HG03432 (cell line): Measurements from ENCODE around the gene SLC44A3.
A peak's percentile ranks its signal among the peaks of the same experiment; 100 is the strongest.
"Not testable (repeated sequence)": the region's sequence is repeated elsewhere in the genome, so short reads cannot be mapped to it uniquely, and the experiment has no call there.

ENCODE experiments used
- ATAC-seq: cut with Tn5 transposase; IDR thresholded peaks from one replicate; pipeline ENCODE4 v1.9.1; 2021; ENCODE audit warnings: mild to moderate bottlenecking, moderate library complexity; ENCODE audit not compliant: unreplicated experiment

Gene SLC44A3

GRCh38 chr1:94832931-94833585 lies 12.9 kb downstream of the SLC44A3 start:
- ATAC-seq: no peak

- no peak for ATAC-seq
Measured at GRCh38 chr1:94836891-94837290, 16.7 kb downstream of the SLC44A3 start.

GRCh38 chr1:94840381-94840780 lies 20.2 kb downstream of the SLC44A3 start:
- not testable (repeated sequence) for ATAC-seq

DNA sequence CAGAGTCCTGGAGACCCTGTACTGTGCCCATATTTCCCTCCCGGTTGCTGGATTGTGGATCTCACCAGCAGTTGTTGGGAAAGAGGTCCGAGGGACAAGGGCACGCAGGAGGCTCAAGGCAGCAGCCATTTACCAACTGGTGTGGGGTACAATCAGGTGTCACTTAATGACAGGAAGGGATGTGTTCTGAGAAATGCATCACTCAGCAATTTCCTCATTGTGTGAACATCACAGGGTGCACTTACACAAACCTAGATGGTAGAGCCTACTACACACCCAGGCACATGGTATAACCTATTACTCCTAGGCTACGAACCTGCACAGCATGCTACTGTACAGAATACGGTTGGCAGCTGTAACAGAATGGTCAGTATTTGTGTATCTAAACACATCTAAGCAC lies 20.7 kb downstream of the SLC44A3 start:
- no peak for ATAC-seq

GRCh38 chr1:94843430-94843829 lies 23.3 kb downstream of the SLC44A3 start:
- no peak for ATAC-seq

GRCh38 chr1:94843846-94844245 lies 23.7 kb downstream of the SLC44A3 start:
- no peak for ATAC-seq

DNA sequence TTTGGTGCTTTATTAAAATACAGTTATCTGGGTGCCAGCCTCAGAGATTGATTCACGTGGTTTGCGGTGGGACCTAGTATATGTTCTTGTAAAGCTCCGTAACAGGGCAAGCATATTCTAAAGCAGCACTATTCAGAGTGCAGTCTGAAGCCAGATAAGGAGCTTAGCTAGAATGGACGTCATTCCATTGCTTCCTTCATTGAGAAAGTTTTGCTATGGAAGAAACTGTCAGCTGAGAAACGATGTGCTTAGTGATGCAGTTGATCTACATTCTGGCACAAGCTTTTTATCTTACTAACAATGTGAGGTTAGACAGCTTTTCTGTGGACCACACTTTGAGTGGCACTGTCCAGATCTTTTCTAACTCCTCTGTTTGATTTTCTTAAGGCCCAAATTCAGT lies 26.2 kb downstream of the SLC44A3 start:
- ATAC-seq: no peak

DNA sequence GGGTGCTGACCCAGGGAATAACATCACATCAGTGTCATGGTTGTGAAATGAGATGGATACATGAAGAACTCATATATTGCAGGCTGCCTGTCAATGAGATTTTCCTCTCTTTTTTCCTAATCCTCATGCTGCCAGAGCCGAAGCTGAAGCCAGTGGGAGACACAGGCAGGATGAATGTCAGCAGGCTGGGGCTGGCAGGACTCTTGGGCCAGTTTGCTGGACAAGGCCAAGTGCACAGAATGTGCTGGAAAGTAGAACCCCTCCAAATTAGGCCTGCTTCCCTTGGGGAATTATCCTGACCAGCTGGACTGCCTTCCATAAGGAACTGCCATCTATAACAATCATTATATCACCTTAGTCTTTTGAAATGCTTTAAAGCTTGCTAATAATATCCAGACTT lies 31.4 kb downstream of the SLC44A3 start:
- no peak for ATAC-seq

DNA sequence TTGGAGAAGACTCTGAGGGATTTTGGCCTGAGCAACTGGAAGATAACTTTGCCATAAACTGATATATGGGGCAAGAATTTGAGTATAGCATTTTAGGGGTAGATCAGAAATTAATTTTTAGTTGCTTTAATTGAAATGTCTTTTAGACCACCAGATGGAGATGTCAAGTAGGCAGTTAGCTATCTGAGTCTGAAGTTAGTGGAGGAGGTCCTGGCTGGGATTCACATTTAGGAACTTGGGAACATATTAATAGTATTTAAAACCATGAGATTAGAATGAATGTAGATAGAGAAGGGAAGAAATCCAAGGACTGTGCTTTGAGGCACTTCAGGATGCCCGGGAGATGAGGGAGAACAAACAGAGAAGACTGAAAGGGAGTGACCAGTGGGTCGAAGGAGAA lies 32.6 kb downstream of the SLC44A3 start:
- ATAC-seq: no peak

DNA sequence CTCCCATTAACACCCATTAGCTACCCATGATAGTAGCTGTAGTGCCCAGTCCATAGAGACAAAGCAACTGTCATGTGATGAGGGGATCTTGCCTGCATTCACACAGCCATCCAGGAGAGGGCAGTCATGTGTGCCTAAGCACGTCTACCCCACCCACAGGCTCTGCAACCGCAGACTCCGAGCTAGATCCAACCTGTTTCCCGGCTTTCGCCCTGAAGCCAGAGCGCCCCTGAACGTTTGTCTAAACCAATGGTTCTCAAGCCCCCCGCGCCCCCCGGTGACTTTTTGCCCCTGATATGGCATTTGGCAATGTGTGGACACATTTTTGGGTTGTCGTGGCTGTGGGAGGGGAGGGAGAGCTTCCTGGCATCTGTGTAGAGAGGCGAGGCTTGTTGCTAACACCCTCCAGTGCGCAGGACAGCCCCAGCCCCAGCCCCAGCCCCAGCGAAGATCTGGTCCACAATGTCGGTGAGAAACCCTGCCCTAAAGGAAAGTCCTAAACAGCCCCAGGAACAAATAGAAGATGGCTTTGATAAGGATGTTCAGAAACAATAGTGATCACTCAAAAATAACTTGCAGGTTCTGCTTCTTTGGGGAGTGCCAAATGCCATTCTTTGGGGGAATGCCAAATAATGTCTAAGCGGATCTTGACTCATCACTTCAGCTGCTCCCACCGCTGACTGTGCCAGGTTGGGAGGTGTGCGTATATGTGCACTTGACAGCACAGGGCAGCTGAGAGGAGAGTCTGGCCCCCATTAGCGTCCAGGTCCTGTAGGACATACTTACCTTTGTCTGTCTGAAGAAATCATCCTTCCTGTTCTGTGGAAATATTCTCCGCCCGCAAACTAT lies 34.5 kb downstream of the SLC44A3 start:
- peak; percentile 98 for ATAC-seq

DNA sequence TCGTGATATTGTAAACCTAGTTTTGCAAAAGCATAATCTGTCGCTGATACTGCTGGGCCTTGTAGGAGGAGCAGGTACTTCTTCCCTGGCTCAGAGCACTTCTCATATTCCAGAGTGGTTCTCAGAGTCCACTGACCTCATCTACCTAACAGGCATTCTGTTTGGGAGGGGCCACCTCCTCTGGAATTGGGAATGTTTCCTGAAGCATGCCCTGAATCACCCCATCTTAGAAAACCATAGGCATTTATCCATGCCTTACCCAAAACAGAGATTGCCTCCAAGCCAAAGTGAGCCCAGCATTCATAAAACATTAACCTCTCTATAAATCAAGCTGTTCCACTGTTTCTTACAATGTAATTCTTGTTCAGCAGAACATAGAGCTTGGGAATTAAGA lies 35.1 kb downstream of the SLC44A3 start:
- ATAC-seq: no peak

GRCh38 chr1:94856004-94856403 lies 35.8 kb downstream of the SLC44A3 start:
- no peak for ATAC-seq

GRCh38 chr1:94856868-94857267 lies 36.7 kb downstream of the SLC44A3 start:
- ATAC-seq: no peak

GRCh38 chr1:94858276-94858675 lies 38.1 kb downstream of the SLC44A3 start:
- no peak for ATAC-seq

GRCh38 chr1:94859174-94859573 lies 39.0 kb downstream of the SLC44A3 start:
- no peak for ATAC-seq

DNA sequence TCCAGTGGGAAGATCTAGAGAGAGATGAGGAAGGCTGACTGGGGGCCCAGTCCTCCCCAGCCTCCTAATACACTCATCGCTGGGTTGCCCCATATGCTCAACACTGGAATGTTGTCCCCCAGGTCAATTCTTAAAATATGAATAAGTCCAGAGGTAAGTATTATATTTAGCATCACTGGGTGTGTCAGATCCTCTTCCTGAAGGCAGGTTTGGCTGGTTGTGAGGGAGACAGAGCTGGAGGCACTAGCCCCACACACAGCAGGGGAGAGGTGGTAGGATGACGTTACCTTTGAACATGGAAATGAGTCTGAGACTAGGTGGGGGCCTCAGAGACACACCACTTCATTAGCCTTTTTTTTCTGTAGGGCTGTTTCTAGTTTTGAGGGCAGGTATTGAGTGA lies 42.6 kb downstream of the SLC44A3 start:
- ATAC-seq: no peak

- no peak for ATAC-seq
Measured at GRCh38 chr1:94863297-94863911, 43.2 kb downstream of the SLC44A3 start.

GRCh38 chr1:94863919-94864318 lies 43.8 kb downstream of the SLC44A3 start:
- ATAC-seq: no peak

GRCh38 chr1:94864821-94865220 lies 44.7 kb downstream of the SLC44A3 start:
- ATAC-seq: no peak

GRCh38 chr1:94865360-94865759 lies 45.2 kb downstream of the SLC44A3 start:
- no peak for ATAC-seq

GRCh38 chr1:94866164-94866807 lies 46.1 kb downstream of the SLC44A3 start:
- ATAC-seq: no peak
